ENCODE results near the gene ZNF500.

ZNF500 gene

GRCh38 chr16:4801962-4802658 lies 35.1 kb upstream of the ZNF500 start, which contains the start of gene ROGDI:
ROGDI (minus strand) TSS chr16:4802633; CDS start chr16:4802571, 62 bp downstream.
- peak; percentile 65 for DNase-seq (ENCODE audit: extremely low spot score)
- ChIA-PET POLR2A (interaction anchor here (1.1 to 4.0 kb wide), 4 partner anchors 14 to 68 kb away, joined by 3 to 18 read pairs (median 12); partner anchors contain the start of genes ANKS3, DNAAF8, SEPTIN12 and ZNF500), CTCF (interaction anchor here (0.5 kb wide), 1 partner anchor 48 kb away, joined by 5 read pairs; no protein-coding TSS in a partner anchor)
- TF ChIP-seq FOXM1 (IDR thresholded peaks at IDR 0.05; ENCODE audit: borderline replicate concordance) (peak; percentile 41; the same call in 1 of the 2 replicates), SUZ12 (IDR thresholded peaks at IDR 0.05) (no peak)

DNA sequence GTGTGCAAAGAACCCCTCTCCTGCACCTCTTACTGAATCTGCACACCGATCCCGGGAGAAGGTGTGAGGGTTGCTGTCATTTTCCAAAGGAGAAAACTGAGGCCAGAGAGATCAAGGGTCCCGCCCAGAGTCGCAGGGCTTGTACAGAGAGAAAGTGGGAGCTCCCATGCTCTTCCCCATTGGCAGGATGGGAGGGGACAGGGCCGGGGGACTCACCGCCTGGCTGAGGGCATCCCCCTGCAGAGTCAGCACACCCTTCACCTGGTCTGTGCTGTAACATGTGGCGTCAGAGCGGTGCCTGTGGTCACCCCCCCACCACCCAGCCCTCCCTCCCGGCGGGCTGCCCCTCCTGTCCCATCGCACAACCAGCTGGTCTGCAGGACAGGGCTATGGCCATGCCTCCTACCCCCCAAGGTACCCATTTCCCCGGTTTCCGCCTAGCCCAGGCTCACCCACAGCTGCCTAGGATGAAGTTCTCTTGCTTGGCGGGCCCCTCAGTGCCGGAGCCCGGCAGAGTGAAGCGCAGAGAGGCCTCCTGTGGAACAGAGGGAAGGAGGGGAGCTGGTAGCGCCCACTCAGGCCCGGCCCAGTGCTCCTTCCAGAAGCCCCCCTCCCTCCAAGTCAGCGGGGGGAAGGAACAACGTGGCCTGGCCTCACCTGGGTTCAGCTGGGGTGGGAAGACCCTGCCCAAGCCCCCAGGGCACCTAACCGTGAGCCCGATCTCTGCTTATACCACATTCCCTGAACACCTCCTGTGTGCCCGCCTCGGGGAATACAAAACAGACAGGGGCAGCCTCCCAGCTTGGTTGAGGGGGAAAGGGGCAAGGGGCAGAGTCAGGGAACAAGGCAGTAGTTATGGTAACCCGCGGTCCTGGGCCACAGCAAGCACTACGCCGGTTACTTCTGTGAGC lies 34.3 kb upstream of the ZNF500 start:
- POLR2A ChIA-PET = interaction anchor here (1.1 to 4.0 kb wide), 3 partner anchors 20 to 67 kb away, joined by 3 to 18 read pairs (median 18); partner anchors contain the start of genes ANKS3, DNAAF8 and ZNF500

GRCh38 chr16:4800290-4801041 lies 33.5 kb upstream of the ZNF500 start:
- no peak for DNase-seq (ENCODE audit: extremely low spot score)
- ChIA-PET CTCF (no interaction called here), POLR2A (no interaction called here)

More for the DNA sequence above, 34.3 kb upstream of the ZNF500 start:
- DNase-seq (ENCODE audit: extremely low spot score) = no peak
- CTCF ChIA-PET = no interaction called here
- TF ChIP-seq BHLHE40 (IDR thresholded peaks at IDR 0.05; ENCODE audit: borderline replicate concordance) = no peak
- no peak for TF ChIP-seq CTBP1 (IDR thresholded peaks at IDR 0.05; ENCODE audit: borderline replicate concordance)
- TF ChIP-seq HDGF (IDR thresholded peaks at IDR 0.05; ENCODE audit: borderline replicate concordance) = no peak
- TF ChIP-seq FOXA1 (IDR thresholded peaks at IDR 0.05) = no peak
- no peak for TF ChIP-seq SUZ12 (IDR thresholded peaks at IDR 0.05)
- TF ChIP-seq ARNT (IDR thresholded peaks at IDR 0.05) = no peak
- no peak for TF ChIP-seq ZNF384 (IDR thresholded peaks at IDR 0.05)
- no peak for TF ChIP-seq FOXK2 (IDR thresholded peaks at IDR 0.05)
- no peak for TF ChIP-seq SP1 (IDR thresholded peaks at IDR 0.05)
- no peak for TF ChIP-seq TARDBP (IDR thresholded peaks at IDR 0.05)
- no peak for TF ChIP-seq PKNOX1 (IDR thresholded peaks at IDR 0.05)
- TF ChIP-seq ELF4 (IDR thresholded peaks at IDR 0.05) = no peak
- no peak for TF ChIP-seq FOXM1 (IDR thresholded peaks at IDR 0.05; ENCODE audit: borderline replicate concordance)
- no peak for TF ChIP-seq LEF1 (IDR thresholded peaks at IDR 0.05; ENCODE audit: borderline replicate concordance)
- TF ChIP-seq NFRKB (IDR thresholded peaks at IDR 0.05) = no peak
- no peak for TF ChIP-seq L3MBTL2 (conservative IDR thresholded peaks at IDR 0.05)

GRCh38 chr16:4799171-4799855 lies 32.4 kb upstream of the ZNF500 start:
- TF ChIP-seq ARNT (IDR thresholded peaks at IDR 0.05) = no peak
- no peak for TF ChIP-seq TARDBP (IDR thresholded peaks at IDR 0.05)
- TF ChIP-seq ZNF384 (IDR thresholded peaks at IDR 0.05) = no peak
- no peak for TF ChIP-seq FOXK2 (IDR thresholded peaks at IDR 0.05)
- no peak for TF ChIP-seq HDGF (IDR thresholded peaks at IDR 0.05; ENCODE audit: borderline replicate concordance)
- TF ChIP-seq L3MBTL2 (conservative IDR thresholded peaks at IDR 0.05) = no peak
- no peak for TF ChIP-seq LEF1 (IDR thresholded peaks at IDR 0.05; ENCODE audit: borderline replicate concordance)
- TF ChIP-seq SP1 (IDR thresholded peaks at IDR 0.05) = no peak
- no peak for TF ChIP-seq PKNOX1 (IDR thresholded peaks at IDR 0.05)
- no peak for DNase-seq (ENCODE audit: extremely low spot score)
- ChIA-PET POLR2A (no interaction called here), CTCF (no interaction called here)

More at GRCh38 chr16:4800290-4801041, 33.5 kb upstream of the ZNF500 start:
- no peak for TF ChIP-seq NFRKB (IDR thresholded peaks at IDR 0.05)
- TF ChIP-seq CTBP1 (IDR thresholded peaks at IDR 0.05; ENCODE audit: borderline replicate concordance) = no peak
- no peak for TF ChIP-seq FOXM1 (IDR thresholded peaks at IDR 0.05; ENCODE audit: borderline replicate concordance)
- TF ChIP-seq HDGF (IDR thresholded peaks at IDR 0.05; ENCODE audit: borderline replicate concordance) = no peak
- TF ChIP-seq FOXA1 (IDR thresholded peaks at IDR 0.05) = no peak
- no peak for TF ChIP-seq ELF4 (IDR thresholded peaks at IDR 0.05)
- no peak for TF ChIP-seq PKNOX1 (IDR thresholded peaks at IDR 0.05)
- no peak for TF ChIP-seq FOXK2 (IDR thresholded peaks at IDR 0.05)
- no peak for TF ChIP-seq L3MBTL2 (conservative IDR thresholded peaks at IDR 0.05)
- no peak for TF ChIP-seq TARDBP (IDR thresholded peaks at IDR 0.05)
- TF ChIP-seq BHLHE40 (IDR thresholded peaks at IDR 0.05; ENCODE audit: borderline replicate concordance) = no peak
- TF ChIP-seq ZNF384 (IDR thresholded peaks at IDR 0.05) = no peak
- TF ChIP-seq SP1 (IDR thresholded peaks at IDR 0.05) = no peak
- TF ChIP-seq SUZ12 (IDR thresholded peaks at IDR 0.05) = no peak

DNA sequence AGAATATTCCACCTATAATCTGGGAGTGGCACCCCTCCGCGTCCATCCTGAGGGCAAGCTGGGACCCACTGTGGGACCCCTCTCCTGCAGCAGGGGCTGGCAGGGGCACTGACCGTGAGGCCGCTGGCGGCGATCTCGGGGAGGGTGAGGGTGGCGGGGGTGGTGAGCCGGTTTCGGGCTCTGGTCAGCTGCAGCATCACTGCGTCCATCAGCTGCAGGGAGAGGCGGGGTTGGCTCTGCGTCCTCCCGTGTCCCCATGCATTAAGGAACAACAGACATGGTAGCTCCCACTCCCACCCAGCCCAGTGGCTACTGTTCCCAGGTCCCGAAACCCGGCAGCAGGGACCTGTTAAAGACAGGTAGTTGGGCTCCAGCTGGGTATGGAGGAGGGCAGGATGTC lies 31.5 kb upstream of the ZNF500 start:
- POLR2A ChIA-PET = no interaction called here
- TF ChIP-seq FOXM1 (IDR thresholded peaks at IDR 0.05; ENCODE audit: borderline replicate concordance) (no peak), ELF4 (IDR thresholded peaks at IDR 0.05) (no peak), FOXK2 (IDR thresholded peaks at IDR 0.05) (no peak), ARNT (IDR thresholded peaks at IDR 0.05) (no peak), ZNF384 (IDR thresholded peaks at IDR 0.05) (no peak), LEF1 (IDR thresholded peaks at IDR 0.05; ENCODE audit: borderline replicate concordance) (no peak), SUZ12 (IDR thresholded peaks at IDR 0.05) (no peak), SP1 (IDR thresholded peaks at IDR 0.05) (no peak), BHLHE40 (IDR thresholded peaks at IDR 0.05; ENCODE audit: borderline replicate concordance) (no peak), NFRKB (IDR thresholded peaks at IDR 0.05) (no peak), CTBP1 (IDR thresholded peaks at IDR 0.05; ENCODE audit: borderline replicate concordance) (no peak), FOXA1 (IDR thresholded peaks at IDR 0.05) (no peak), HDGF (IDR thresholded peaks at IDR 0.05; ENCODE audit: borderline replicate concordance) (no peak), TARDBP (IDR thresholded peaks at IDR 0.05) (no peak)
- CTCF ChIA-PET = no interaction called here
- no peak for DNase-seq (ENCODE audit: extremely low spot score)
